Vagina (tissue), 2 donors: ENCODE measurements around the gene CCDC89.

ENCODE experiments used
- CTCF ChIP-seq, 3 experiments: fragments of 450-650 bp in 2 of 3; fragments of 200-600 bp in 1 of 3; sonication (generic) in 1 of 3; IDR thresholded peaks; one replicate each; pipeline ENCODE4 v1.5.1; 2017 to 2019; ENCODE audit warnings: antibody characterized with exemption in 3 of 3, mild to moderate bottlenecking in 2 of 3, moderate library complexity in 2 of 3
- POLR2A ChIP-seq, 2 donors: fragments of 450-650 bp; IDR thresholded peaks; one replicate each; pipeline ENCODE4 v1.6.1; 2017; ENCODE audit warnings: antibody characterized with exemption in 2 of 2, mild to moderate bottlenecking in 2 of 2, moderate library complexity in 2 of 2
- POLR2AphosphoS5 ChIP-seq, 2 donors: sonication (generic); formaldehyde crosslinking; IDR thresholded peaks; one replicate each; pipeline ENCODE4 v1.9.0; 2017; ENCODE audit warnings: antibody characterized with exemption in 2 of 2, mild to moderate bottlenecking in 2 of 2, low read depth in 1 of 2; ENCODE audit not compliant: insufficient read depth in 1 of 2

- no peak for TF ChIP-seq CTCF (IDR thresholded peaks at IDR 0.05)
- no peak for TF ChIP-seq POLR2A (IDR thresholded peaks at IDR 0.05)
- TF ChIP-seq POLR2AphosphoS5 (IDR thresholded peaks at IDR 0.05; ENCODE audit: insufficient read depth in 1 of 2, low read depth in 1 of 2): no peak
Observed at GRCh38 chr11:85672105-85672902, 13.7 kb downstream of the CCDC89 start.
